HAP-1 (cell line): ENCODE data around the gene EYA3.
A peak's percentile ranks its signal among the peaks of the same experiment; 100 is the strongest.
"Not testable (repeated sequence)": the region's sequence is repeated elsewhere in the genome, so short reads cannot be mapped to it uniquely, and the experiment has no call there.

ENCODE experiments used
- DNase-seq, 2 experiments: peaks; one replicate each; pipeline ENCODE4 v3.0.0-alpha.2; 2016 to 2020; ENCODE audit warnings: low spot score in 2 of 2
- H3K27me3 ChIP-seq: fragments of 250-450 bp; sonication (Bioruptor Pico); 2 replicates; pipeline ENCODE4 v1.5.1; 2020; ENCODE audit warnings: low read depth, mild to moderate bottlenecking, moderate library complexity
- H3K36me3 ChIP-seq: fragments of 250-450 bp; sonication (Bioruptor Pico); replicated peaks from 2 replicates; pipeline ENCODE4 v1.5.1; 2020; ENCODE audit warnings: mild to moderate bottlenecking
- H3K4me1 ChIP-seq: fragments of 250-450 bp; sonication (Bioruptor Pico); 2 replicates; pipeline ENCODE4 v1.5.1; 2020; ENCODE audit warnings: mild to moderate bottlenecking
- H3K4me3 ChIP-seq: fragments of 250-450 bp; sonication (Bioruptor Pico); 2 replicates; pipeline ENCODE4 v1.5.1; 2020; ENCODE audit warnings: mild to moderate bottlenecking, moderate library complexity
- H3K9me3 ChIP-seq: fragments of 250-450 bp; sonication (Bioruptor Pico); 2 replicates; pipeline ENCODE4 v1.5.1; 2020; ENCODE audit warnings: mild to moderate bottlenecking, moderate library complexity
- in situ Hi-C: fragments of 300-500 bp; cut with MboI; formaldehyde crosslinking; loops from 3 replicates; pipeline ENCODE4 v1.14.3; 2020; ENCODE audit warnings: low sequenced_read_pairs, inconsistent platforms, mixed read lengths

EYA3 gene

DNA sequence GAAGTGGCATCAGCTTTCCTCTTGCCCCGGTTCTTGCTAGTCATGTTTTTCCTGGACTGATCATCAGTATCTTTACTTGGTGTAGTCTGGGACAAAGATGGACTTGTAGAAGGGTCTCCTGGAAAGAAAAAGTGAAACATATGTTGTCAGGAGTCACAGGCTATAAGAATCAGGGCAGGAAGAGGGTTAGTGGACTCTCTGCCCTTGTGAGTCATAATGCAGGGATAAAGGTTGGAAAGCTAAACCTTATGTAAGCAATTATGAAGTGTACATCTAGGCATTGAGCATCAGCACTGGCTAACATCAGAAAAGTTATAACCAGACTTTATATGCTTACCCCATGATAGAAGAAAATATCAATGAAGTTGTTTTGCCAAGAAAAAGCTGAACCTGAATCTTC, 77.4 kb downstream of the EYA3 start:
- in situ Hi-C loops, result no loop called here
- no peaks in the 10 kb centered on the region for H3K9me3 ChIP-seq
- no peaks in the 10 kb centered on the region for H3K4me1 ChIP-seq
- no peaks in the 10 kb centered on the region for H3K27me3 ChIP-seq
- no peak overlapping the region for H3K4me3 ChIP-seq
- no peak for DNase-seq
- peaks cover 20% of the 10 kb centered on the region for H3K36me3 ChIP-seq

DNA sequence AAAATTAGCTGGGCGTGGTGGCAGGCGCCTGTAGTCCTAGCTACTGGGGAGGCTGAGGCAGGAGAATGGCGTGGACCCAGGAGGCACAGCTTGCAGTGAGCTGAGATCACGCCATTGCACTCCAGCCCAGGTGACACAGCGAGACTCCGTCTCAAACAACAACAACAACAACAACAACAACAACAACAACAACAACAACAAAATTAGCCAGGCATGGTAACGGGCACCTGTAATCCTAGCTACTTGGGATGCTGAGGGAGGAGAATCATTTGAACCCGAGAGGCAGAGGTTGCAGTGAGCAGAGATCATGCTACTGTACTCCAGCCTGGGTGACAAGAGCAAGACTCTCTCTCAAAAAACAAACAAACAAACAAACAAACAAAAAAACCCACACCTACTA, 85.3 kb downstream of the EYA3 start:
- DNase-seq, in situ Hi-C loops, H3K4me3 ChIP-seq, H3K27me3 ChIP-seq, H3K4me1 ChIP-seq, H3K9me3 ChIP-seq: not testable (repeated sequence)
- peaks cover 20% of the 10 kb centered on the region for H3K36me3 ChIP-seq

DNA sequence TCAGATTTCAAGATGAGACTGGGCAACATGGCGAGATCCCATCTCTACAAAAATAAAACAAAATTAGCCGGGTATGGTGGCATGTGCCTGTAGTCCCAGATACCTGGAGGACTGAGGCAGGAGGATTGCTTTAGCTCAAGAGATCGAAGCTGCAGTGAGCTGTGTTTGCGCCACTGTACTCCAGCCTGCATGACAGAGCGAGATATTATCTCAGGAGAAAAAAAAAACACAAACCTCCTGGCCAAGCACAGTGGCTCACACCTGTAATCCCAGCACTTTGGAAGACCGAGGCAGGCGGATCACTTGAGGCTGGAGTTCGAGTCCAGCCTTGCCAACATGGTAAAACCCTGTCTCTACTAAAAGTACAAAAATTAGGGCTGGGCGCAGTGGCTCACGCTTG, 85.8 kb downstream of the EYA3 start:
- Histone ChIP-seq H3K4me3 (no peak overlapping the region), H3K4me1 (no peaks in the 10 kb centered on the region), H3K36me3 (peaks cover 20% of the 10 kb centered on the region), H3K27me3 (no peaks in the 10 kb centered on the region), H3K9me3 (no peaks in the 10 kb centered on the region)
- no peak for DNase-seq
- in situ Hi-C loops, result no loop called here

DNA sequence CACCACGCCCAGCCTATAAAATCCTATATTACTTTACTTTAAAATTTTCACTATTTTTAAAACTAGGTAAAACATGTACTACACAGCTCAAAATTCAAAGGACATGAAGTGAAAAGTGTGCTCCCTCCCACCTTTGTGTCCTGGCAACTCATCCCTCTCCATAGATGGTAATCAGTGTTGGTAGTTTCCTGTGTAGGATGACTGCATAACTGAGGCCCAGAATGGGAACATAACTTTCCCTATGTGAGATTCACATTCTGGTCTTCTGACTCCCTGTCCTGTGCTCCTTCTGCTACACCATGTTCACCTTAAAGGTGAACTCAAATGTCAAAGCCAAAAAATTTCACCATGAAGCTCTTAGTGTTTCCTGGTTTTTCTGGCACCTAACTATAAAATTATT, 89.4 kb downstream of the EYA3 start:
- Histone ChIP-seq H3K36me3 (peaks cover 22% of the 10 kb centered on the region), H3K9me3 (no peaks in the 10 kb centered on the region), H3K4me1 (no peaks in the 10 kb centered on the region), H3K27me3 (no peaks in the 10 kb centered on the region), H3K4me3 (no peak overlapping the region)
- no peak for DNase-seq
- in situ Hi-C loops, result no loop called here

DNA sequence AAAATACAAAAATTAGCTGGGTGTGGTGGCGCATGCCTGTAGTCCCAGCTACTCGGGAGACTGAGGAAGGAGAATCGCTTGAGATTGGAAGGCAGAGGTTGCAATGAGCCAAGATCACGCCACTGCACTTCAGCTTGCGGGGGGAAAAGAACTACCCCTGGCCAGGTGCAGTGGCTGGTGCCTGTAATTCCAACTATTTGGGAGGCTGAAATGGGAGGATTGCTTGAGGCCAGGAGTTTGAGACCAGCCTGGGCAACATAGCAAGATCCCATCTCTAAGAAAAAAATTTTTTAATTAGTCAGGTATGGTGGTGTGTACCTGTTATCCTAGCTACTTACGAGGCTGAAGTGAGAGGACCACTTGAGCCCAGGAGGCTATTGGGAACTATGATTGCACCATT, 93.9 kb downstream of the EYA3 start:
- H3K9me3 ChIP-seq, H3K4me3 ChIP-seq, DNase-seq, H3K27me3 ChIP-seq, in situ Hi-C loops, H3K4me1 ChIP-seq: not testable (repeated sequence)
- H3K36me3 ChIP-seq, result peaks cover 42% of the 10 kb centered on the region

DNA sequence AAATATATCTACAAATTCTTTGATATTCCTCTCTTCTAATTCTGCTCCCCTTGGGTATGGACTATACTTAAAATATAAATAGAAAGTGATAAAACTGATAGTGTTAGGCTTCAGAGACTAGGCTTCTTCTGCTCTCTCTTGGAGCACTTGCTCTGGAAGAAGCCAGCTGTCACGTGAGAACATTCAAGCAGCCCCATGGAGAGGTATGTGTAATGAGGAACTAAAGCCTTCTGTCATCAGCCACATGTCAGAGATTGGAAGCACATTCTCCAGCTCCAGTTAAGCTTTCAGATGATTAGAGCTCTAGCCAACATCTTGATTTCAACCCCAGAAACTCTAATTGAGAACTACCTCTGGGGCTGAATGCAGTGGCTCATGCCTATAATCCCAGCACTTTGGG, 94.3 kb downstream of the EYA3 start:
- Histone ChIP-seq H3K27me3 (no peaks in the 10 kb centered on the region), H3K36me3 (peaks cover 44% of the 10 kb centered on the region), H3K4me1 (no peaks in the 10 kb centered on the region), H3K4me3 (no peak overlapping the region), H3K9me3 (no peaks in the 10 kb centered on the region)
- in situ Hi-C loops, result no loop called here
- DNase-seq, result no peak

DNA sequence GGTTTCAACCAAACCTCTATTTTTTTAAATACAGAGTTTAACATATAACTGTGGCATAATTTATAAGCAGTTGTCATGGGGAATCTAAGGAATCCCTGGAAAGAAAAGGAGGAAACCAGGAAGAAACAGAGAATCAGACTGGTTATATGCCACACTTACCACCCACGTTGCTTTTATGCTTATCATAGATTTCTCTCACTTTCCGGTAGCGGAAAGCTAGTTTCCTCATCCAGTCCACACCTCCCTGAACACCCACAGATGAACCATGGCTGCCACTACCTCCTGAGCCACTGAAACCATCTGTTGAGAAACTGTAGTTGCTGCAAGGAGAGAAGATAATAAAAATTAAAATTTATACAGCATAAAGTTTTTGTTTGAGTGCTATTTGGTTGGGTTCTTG, 95.2 kb downstream of the EYA3 start:
- DNase-seq, result no peak
- in situ Hi-C loops, result no loop called here
- H3K9me3 ChIP-seq, result no peaks in the 10 kb centered on the region
- H3K27me3 ChIP-seq, result no peaks in the 10 kb centered on the region
- H3K4me3 ChIP-seq, result no peak overlapping the region
- H3K36me3 ChIP-seq, result peaks cover 50% of the 10 kb centered on the region
- no peaks in the 10 kb centered on the region for H3K4me1 ChIP-seq

DNA sequence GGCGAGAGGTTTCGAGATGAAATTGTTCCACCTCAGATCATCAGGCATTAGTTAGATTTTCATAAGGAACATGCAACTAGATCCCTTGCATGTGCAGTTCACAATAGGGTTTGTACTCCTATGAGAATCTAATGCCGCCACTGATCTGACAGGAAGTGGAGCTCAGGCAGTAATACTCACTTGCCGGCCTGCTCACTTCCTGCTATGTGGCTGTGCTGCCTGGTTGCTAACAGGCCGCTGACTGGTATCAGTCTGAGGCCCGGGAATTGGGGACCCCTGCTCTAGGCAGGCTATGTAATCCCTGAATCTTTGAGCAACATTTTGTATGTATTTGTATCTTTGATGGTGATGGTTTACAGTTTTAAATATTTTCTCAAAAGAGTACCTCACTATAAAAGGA, 96.1 kb downstream of the EYA3 start:
- in situ Hi-C loops, result no loop called here
- Histone ChIP-seq H3K27me3 (no peaks in the 10 kb centered on the region), H3K36me3 (peaks cover 55% of the 10 kb centered on the region), H3K4me1 (no peaks in the 10 kb centered on the region), H3K9me3 (no peaks in the 10 kb centered on the region), H3K4me3 (no peak overlapping the region)
- no peak for DNase-seq

DNA sequence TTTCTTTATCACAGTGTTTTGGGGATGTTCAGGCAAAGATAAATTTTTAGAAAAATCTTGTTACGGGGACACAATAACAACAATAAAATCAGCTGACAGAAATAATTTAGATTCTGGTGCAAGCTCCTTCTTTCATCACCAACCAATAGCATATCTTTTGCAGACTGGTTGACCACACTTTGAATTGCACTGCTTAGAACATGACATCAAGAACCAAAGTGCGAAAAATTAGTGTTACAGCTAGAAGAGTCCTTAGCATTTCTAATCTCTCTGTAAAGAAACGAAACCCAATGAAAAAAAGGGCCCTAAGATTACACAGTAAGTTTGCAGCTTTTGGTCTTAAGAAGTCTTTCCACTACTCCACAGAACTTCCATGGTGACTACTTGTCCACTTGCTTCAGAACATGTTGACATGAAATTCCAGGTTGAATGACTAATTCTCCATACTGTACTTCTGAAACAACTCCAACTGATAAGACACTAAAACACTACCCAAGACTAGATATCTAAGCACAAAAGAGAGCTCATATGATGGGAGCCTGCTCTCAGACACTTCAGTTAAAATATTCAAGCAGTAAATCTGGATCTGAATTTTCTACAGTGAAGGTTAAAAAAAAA, 97.4 kb downstream of the EYA3 start:
- Histone ChIP-seq H3K27me3 (no peaks in the 10 kb centered on the region), H3K4me1 (no peaks in the 10 kb centered on the region), H3K36me3 (peaks cover 49% of the 10 kb centered on the region), H3K9me3 (no peaks in the 10 kb centered on the region), H3K4me3 (no peak overlapping the region)
- in situ Hi-C loops, result no loop called here
- no peak for DNase-seq

DNA sequence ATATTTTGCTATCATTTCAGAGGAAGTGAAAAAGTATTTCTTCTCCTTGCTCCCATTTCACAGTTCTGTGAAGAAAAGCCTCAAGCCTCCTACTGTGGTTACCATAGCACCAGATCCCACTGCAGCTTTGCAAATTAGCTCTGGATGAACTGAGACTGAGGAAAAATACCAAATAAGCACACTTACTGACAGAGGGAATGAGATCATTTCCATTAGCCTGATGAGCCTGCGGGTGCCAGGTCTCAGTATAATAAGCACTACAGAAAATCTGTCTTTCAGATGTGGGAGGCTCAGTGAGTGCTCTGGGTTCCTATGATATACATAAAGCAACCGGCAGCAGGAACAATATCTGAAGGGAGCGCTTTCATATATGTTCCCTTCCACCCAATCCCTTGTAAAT, 107.3 kb downstream of the EYA3 start:
- no peak for DNase-seq
- H3K27me3 ChIP-seq, result no peaks in the 10 kb centered on the region
- peaks cover 10% of the 10 kb centered on the region for H3K36me3 ChIP-seq
- H3K4me3 ChIP-seq, result no peak overlapping the region
- in situ Hi-C loops, result no loop called here
- H3K9me3 ChIP-seq, result no peaks in the 10 kb centered on the region
- H3K4me1 ChIP-seq, result no peaks in the 10 kb centered on the region

DNA sequence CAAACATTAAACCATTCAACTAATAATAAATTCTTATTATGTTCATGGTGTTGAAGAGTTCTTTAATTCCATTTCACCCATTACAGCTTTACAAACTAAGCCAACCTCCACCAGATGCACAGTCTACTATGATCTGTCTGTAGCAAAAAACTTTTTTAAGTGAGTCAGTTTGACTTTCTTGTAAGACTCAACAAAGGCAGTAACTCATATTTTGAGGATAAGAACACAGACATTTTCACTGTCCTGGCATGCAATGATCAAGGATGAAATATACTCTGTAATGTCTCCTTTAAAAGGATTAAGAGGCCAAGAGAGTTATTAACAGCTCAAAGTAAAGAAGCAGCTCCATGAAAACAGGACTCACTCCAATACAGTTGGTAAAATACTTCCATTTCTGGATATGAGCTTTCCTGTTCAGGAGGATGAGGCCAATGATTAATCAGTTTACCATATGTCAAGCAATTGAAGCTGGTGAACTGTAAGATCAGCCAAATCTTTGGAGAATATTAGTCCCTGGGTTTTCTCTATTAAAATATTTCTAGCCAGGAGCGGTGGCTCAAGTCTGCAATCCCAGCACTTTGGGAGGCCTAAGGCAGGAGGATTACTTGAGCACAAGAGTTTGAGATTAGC, 108.1 kb downstream of the EYA3 start:
- no peaks in the 10 kb centered on the region for H3K9me3 ChIP-seq
- in situ Hi-C loops, result no loop called here
- DNase-seq, result no peak
- H3K4me3 ChIP-seq, result no peak overlapping the region
- H3K36me3 ChIP-seq, result peaks cover 14% of the 10 kb centered on the region
- H3K27me3 ChIP-seq, result no peaks in the 10 kb centered on the region
- H3K4me1 ChIP-seq, result no peaks in the 10 kb centered on the region

DNA sequence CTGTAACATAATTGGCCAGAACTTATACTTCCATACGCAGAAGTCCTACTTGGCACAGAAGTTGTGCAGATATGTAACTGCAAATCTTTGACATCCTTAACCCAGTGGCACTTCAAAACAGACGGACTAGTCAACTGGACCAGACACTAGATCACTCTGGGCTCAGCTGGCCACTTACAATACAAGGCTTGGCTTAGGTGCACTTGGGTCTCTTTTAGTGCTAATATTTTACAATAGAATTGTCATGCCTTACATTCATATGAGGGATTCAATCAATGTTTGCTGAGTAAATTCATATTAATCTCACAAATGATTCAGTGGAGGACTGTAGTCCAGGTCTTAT, 108.6 kb downstream of the EYA3 start:
- no peak for DNase-seq
- Histone ChIP-seq H3K4me1 (no peaks in the 10 kb centered on the region), H3K9me3 (no peaks in the 10 kb centered on the region), H3K4me3 (no peak overlapping the region), H3K36me3 (peaks cover 14% of the 10 kb centered on the region), H3K27me3 (no peaks in the 10 kb centered on the region)
- in situ Hi-C loops, result no loop called here

DNA sequence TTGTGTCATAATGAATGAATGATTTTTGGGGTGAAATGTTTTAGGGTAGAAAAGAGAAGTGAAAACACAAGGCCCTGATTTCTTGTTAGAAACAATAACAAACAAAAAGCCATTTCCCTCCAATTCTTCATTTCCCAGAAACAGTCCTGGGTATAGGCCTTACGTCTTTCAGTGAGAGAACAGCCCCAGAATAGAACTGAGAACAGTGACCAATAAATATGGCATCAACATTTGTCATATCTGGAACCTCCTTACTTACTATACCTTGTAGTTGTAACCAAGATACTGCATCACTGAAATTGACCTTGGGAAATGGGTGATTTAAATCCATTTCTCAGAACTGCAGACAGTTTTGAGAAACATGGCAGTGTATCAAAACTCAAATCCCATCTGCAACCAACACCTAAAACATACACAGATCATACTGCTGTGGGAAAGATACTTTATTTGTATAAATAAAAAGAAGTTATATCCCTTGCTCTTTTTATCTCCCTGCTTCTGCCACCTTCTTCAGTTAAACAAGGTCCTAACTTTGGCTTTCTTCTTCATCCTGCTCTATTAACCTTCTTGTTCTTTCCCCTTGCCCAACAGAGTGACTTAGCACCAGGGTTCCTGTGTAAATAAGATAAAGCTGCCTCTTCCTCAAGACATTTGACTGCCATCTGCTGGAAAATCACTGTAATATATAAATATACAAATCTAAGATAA, 109.1 kb downstream of the EYA3 start:
- no peaks in the 10 kb centered on the region for H3K4me1 ChIP-seq
- H3K9me3 ChIP-seq, result no peaks in the 10 kb centered on the region
- peak in 1 of 2 experiments; percentile 43 for DNase-seq
- in situ Hi-C loops, result no loop called here
- no peaks in the 10 kb centered on the region for H3K27me3 ChIP-seq
- no peak overlapping the region for H3K4me3 ChIP-seq
- peaks cover 14% of the 10 kb centered on the region for H3K36me3 ChIP-seq

DNA sequence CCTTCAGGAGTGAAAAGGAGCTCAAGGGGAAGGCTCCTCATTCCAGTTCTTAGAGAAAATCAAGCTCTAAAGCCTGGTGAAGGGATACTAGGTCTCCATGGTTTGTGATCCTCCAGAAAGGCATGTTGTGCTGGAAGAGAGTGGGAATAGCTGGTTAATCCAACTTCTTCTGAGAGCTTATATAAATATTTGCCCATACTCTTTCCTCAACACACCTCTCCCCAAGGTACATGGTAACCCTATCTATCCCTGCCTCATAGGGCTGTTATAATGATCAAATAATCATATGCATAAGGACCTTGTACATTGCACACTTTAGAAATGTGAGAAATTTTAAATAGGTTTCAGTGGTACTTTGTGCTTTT, 114.0 kb downstream of the EYA3 start:
- Histone ChIP-seq H3K4me1 (no peaks in the 10 kb centered on the region; the same call in 1 of the 2 replicates), H3K27me3 (no peaks in the 10 kb centered on the region), H3K4me3 (no peak overlapping the region), H3K9me3 (no peaks in the 10 kb centered on the region), H3K36me3 (peaks cover 31% of the 10 kb centered on the region)
- no peak for DNase-seq
- in situ Hi-C loops, result no loop called here
